Vagina (tissue), 2 donors: ENCODE measurements around the gene CHMP4B.

Experiments
- CTCF ChIP-seq, 3 experiments: fragments of 450-650 bp in 2 of 3; fragments of 200-600 bp in 1 of 3; sonication (generic) in 1 of 3; IDR thresholded peaks; one replicate each; pipeline ENCODE4 v1.5.1; 2017 to 2019; ENCODE audit warnings: antibody characterized with exemption in 3 of 3, mild to moderate bottlenecking in 2 of 3, moderate library complexity in 2 of 3
- POLR2A ChIP-seq, 2 donors: fragments of 450-650 bp; IDR thresholded peaks; one replicate each; pipeline ENCODE4 v1.6.1; 2017; ENCODE audit warnings: antibody characterized with exemption in 2 of 2, mild to moderate bottlenecking in 2 of 2, moderate library complexity in 2 of 2
- POLR2AphosphoS5 ChIP-seq, 2 donors: sonication (generic); formaldehyde crosslinking; IDR thresholded peaks; one replicate each; pipeline ENCODE4 v1.9.0; 2017; ENCODE audit warnings: antibody characterized with exemption in 2 of 2, mild to moderate bottlenecking in 2 of 2, low read depth in 1 of 2; ENCODE audit not compliant: insufficient read depth in 1 of 2

DNA sequence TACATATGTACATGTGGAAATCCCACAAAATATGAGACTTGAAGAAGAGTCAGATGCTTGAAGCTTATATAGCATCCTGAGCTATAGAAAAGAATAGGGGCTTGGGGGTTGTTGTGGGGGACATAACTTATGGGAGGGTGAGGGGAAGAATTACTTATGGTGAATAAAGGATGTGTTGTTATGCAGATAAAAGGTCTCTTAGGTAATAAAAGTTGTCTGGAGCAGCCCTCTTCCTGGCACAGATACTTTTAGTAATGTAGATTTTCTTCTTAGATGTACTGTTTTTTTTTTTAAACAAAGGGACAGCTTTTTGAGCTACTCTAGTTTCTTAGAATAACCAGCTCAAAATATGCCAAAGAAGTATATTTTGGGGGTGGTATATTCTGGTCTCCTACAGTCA, 35.9 kb downstream of the CHMP4B start:
- no peak for TF ChIP-seq POLR2A (IDR thresholded peaks at IDR 0.05)
- TF ChIP-seq POLR2AphosphoS5 (IDR thresholded peaks at IDR 0.05; ENCODE audit: insufficient read depth in 1 of 2, low read depth in 1 of 2), result no peak
- no peak for TF ChIP-seq CTCF (IDR thresholded peaks at IDR 0.05)
